Measurements from ENCODE around the gene PEX5L. TPM values are rescaled to one million over a fixed set of nuclear protein-coding genes. Genes with fewer than 3 reads are reported as not detected.
A peak's percentile ranks its signal among the peaks of the same experiment; 100 is the strongest.

Gene PEX5L
- polyA plus RNA-seq, 1 experiment, result 0.14 TPM

- TF ChIP-seq CTCF (IDR thresholded peaks at IDR 0.05; ENCODE audit: low read depth, low read length), result no peak
- no peak for DNase-seq (ENCODE audit: low read depth, low spot score)
- Histone ChIP-seq H3K4me3 (ENCODE audit: low read depth, low read length) (no peak overlapping the region), H3K27ac (ENCODE audit: low read depth, low read length) (no peak overlapping the region), H3K9me3 (ENCODE audit: control insufficient read depth, insufficient read depth, low read length) (no peaks in the 10 kb centered on the region), H3K27me3 (ENCODE audit: control insufficient read depth, insufficient read depth, low read length) (no peaks in the 10 kb centered on the region)
- POLR2A ChIA-PET, result no interaction called here
- CTCF ChIA-PET, result interaction anchor here (0.6 to 2.0 kb wide), 2 partner anchors 19 to 646 kb away, joined by 3 to 12 read pairs; no protein-coding TSS in a partner anchor
Measured at GRCh38 chr3:179948740-179949139, 88.0 kb downstream of the PEX5L start.

- H3K27ac ChIP-seq (ENCODE audit: low read depth, low read length), result no peak overlapping the region
- TF ChIP-seq CTCF (IDR thresholded peaks at IDR 0.05; ENCODE audit: low read depth, low read length), result no peak
- POLR2A ChIA-PET, result no interaction called here
- no peak for DNase-seq (ENCODE audit: low read depth, low spot score)
- H3K27me3 ChIP-seq (ENCODE audit: control insufficient read depth, insufficient read depth, low read length), result no peaks in the 10 kb centered on the region
- no peak overlapping the region for H3K4me3 ChIP-seq (ENCODE audit: low read depth, low read length)
- H3K9me3 ChIP-seq (ENCODE audit: control insufficient read depth, insufficient read depth, low read length), result no peaks in the 10 kb centered on the region
- CTCF ChIA-PET, result interaction anchor here (0.7 kb wide), 1 partner anchor 358 kb away, joined by 3 read pairs; no protein-coding TSS in a partner anchor
Measured at GRCh38 chr3:179945569-179945968, 91.2 kb downstream of the PEX5L start.

GRCh38 chr3:179943117-179943880, 93.4 kb downstream of the PEX5L start:
- ChIA-PET CTCF (interaction anchor here (1.0 kb wide), 1 partner anchor 14 kb away, joined by 3 read pairs; no protein-coding TSS in a partner anchor), POLR2A (no interaction called here)
- Histone ChIP-seq H3K9me3 (ENCODE audit: control insufficient read depth, insufficient read depth, low read length) (no peaks in the 10 kb centered on the region), H3K27me3 (ENCODE audit: control insufficient read depth, insufficient read depth, low read length) (no peaks in the 10 kb centered on the region), H3K27ac (ENCODE audit: low read depth, low read length) (no peak overlapping the region), H3K4me3 (ENCODE audit: low read depth, low read length) (no peak overlapping the region)
- DNase-seq (ENCODE audit: low read depth, low spot score), result no peak
- TF ChIP-seq CTCF (IDR thresholded peaks at IDR 0.05; ENCODE audit: low read depth, low read length), result no peak

GRCh38 chr3:179942553-179943075, 94.1 kb downstream of the PEX5L start:
- Histone ChIP-seq H3K4me3 (ENCODE audit: low read depth, low read length) (peak overlapping the region; percentile 55), H3K9me3 (ENCODE audit: control insufficient read depth, insufficient read depth, low read length) (no peaks in the 10 kb centered on the region), H3K27me3 (ENCODE audit: control insufficient read depth, insufficient read depth, low read length) (no peaks in the 10 kb centered on the region), H3K27ac (ENCODE audit: low read depth, low read length) (no peak overlapping the region)
- DNase-seq (ENCODE audit: low read depth, low spot score), result no peak
- CTCF ChIA-PET, result interaction anchor here (1.0 to 1.9 kb wide), 3 partner anchors 11 to 652 kb away, joined by 3 to 9 read pairs (median 4); no protein-coding TSS in a partner anchor
- TF ChIP-seq CTCF (IDR thresholded peaks at IDR 0.05; ENCODE audit: low read depth, low read length), result no peak
- POLR2A ChIA-PET, result no interaction called here

GRCh38 chr3:179935710-179936109, 101.0 kb downstream of the PEX5L start:
- CTCF ChIA-PET, result interaction anchor here (1.5 kb wide), 1 partner anchor 661 kb away, joined by 3 read pairs; no protein-coding TSS in a partner anchor

More at GRCh38 chr3:179935710-179936109, 101.0 kb downstream of the PEX5L start:
- no peaks in the 10 kb centered on the region for H3K27me3 ChIP-seq (ENCODE audit: control insufficient read depth, insufficient read depth, low read length)
- no peak for TF ChIP-seq CTCF (IDR thresholded peaks at IDR 0.05; ENCODE audit: low read depth, low read length)
- H3K27ac ChIP-seq (ENCODE audit: low read depth, low read length), result no peak overlapping the region
- no peaks in the 10 kb centered on the region for H3K9me3 ChIP-seq (ENCODE audit: control insufficient read depth, insufficient read depth, low read length)
- no peak for DNase-seq (ENCODE audit: low read depth, low spot score)
- no peak overlapping the region for H3K4me3 ChIP-seq (ENCODE audit: low read depth, low read length)
- POLR2A ChIA-PET, result no interaction called here
